ENCODE measurements around the gene CX3CL1.

- TF ChIP-seq CTCF (conservative IDR thresholded peaks at IDR 0.05; ENCODE audit: low read length) (no peak), EZH2phosphoT487 (IDR thresholded peaks at IDR 0.05; ENCODE audit: borderline replicate concordance) (no peak)
These were observed 14.2 kb downstream of the CX3CL1 start for GRCh38 chr16:57386381-57386951.

Data from Loucy (cell line).